ENCODE results near the gene PNKD. TPM values are rescaled to one million over a fixed set of nuclear protein-coding genes. Genes with fewer than 3 reads are reported as not detected.

PNKD gene
- total RNA-seq, 1 experiment from 2014 or later = 49.8 TPM

GRCh38 chr2:218317835-218318234, 47.5 kb downstream of the PNKD start (continued):
- TF ChIP-seq NFE2L1 (CRISPR knock-in tag; IDR thresholded peaks at IDR 0.05) (no peak), AR (CRISPR knock-in tag; IDR thresholded peaks at IDR 0.05) (no peak), ZNF396 (CRISPR knock-in tag; IDR thresholded peaks at IDR 0.05; ENCODE audit: borderline replicate concordance) (no peak), FOXK1 (CRISPR knock-in tag; IDR thresholded peaks at IDR 0.05) (no peak), NFATC4 (CRISPR knock-in tag; IDR thresholded peaks at IDR 0.05) (no peak), RELA (CRISPR knock-in tag; IDR thresholded peaks at IDR 0.05; ENCODE audit: borderline replicate concordance) (no peak)

- ATAC-seq (no peak), DNase-seq (ENCODE audit: low spot score) (no peak)
- Mint-ChIP-seq H3K36me3 (no peaks in the 10 kb centered on the region), H3K4me1 (peaks cover 19% of the 10 kb centered on the region), H3K27ac (no peak overlapping the region), H3K9me3 (no peaks in the 10 kb centered on the region), H3K4me3 (no peak overlapping the region), H3K27me3 (ENCODE audit: low read depth) (peaks cover 3% of the 10 kb centered on the region)
- CTCF ChIA-PET = no interaction called here
- POLR2A ChIA-PET = no interaction called here
- no peak for TF ChIP-seq NFYB (CRISPR knock-in tag; conservative IDR thresholded peaks at IDR 0.05; ENCODE audit: low read depth)
- TF ChIP-seq ERG (CRISPR knock-in tag; IDR thresholded peaks at IDR 0.05) = no peak
- no peak for TF ChIP-seq CTCF (IDR thresholded peaks at IDR 0.05)
- no peak for TF ChIP-seq ZNF423 (CRISPR knock-in tag; IDR thresholded peaks at IDR 0.05)
- TF ChIP-seq ZMAT4 (CRISPR knock-in tag; IDR thresholded peaks at IDR 0.05) = no peak
- no peak for TF ChIP-seq GABPB1 (CRISPR knock-in tag; IDR thresholded peaks at IDR 0.05)
Observed at GRCh38 chr2:218318241-218318640, 47.9 kb downstream of the PNKD start.

- no peak overlapping the region for H3K27ac Mint-ChIP-seq
- POLR2A ChIA-PET = no interaction called here
- CTCF ChIA-PET = interaction anchor here (0.6 to 1.0 kb wide), 4 partner anchors 19 to 47 kb away, joined by 3 read pairs; partner anchors contain the start of gene CATIP
- H3K27me3 Mint-ChIP-seq (ENCODE audit: low read depth) = peaks cover 3% of the 10 kb centered on the region
- no peaks in the 10 kb centered on the region for H3K36me3 Mint-ChIP-seq
- no peak for DNase-seq (ENCODE audit: low spot score)
- TF ChIP-seq PREB (CRISPR knock-in tag; IDR thresholded peaks at IDR 0.05; ENCODE audit: borderline replicate concordance) (no peak), ATF2 (CRISPR knock-in tag; IDR thresholded peaks at IDR 0.05; ENCODE audit: borderline replicate concordance, low read depth) (no peak), CBFB (CRISPR knock-in tag; IDR thresholded peaks at IDR 0.05; ENCODE audit: low read depth) (no peak), ZNF281 (CRISPR knock-in tag; IDR thresholded peaks at IDR 0.05) (no peak), MAX (CRISPR knock-in tag; IDR thresholded peaks at IDR 0.05) (no peak), ZNF138 (CRISPR knock-in tag; conservative IDR thresholded peaks at IDR 0.05) (no peak)
- no peak for ATAC-seq
- peaks cover 27% of the 10 kb centered on the region for H3K4me1 Mint-ChIP-seq
- no peaks in the 10 kb centered on the region for H3K9me3 Mint-ChIP-seq
- no peak overlapping the region for H3K4me3 Mint-ChIP-seq
Observed at GRCh38 chr2:218319813-218320365, 49.6 kb downstream of the PNKD start.

Data from WTC11 (cell line).